Measurements from ENCODE around the gene WDR20.

Gene WDR20

GRCh38 chr14:102233081-102233480 is 93.4 kb downstream of the WDR20 start:
- no peaks in the 10 kb centered on the region for H3K9me3 ChIP-seq (ENCODE audit: severe bottlenecking)
- no peak for TF ChIP-seq CTCF (IDR thresholded peaks at IDR 0.05; ENCODE audit: low read depth, low read length)
- no peak overlapping the region for H3K4me3 ChIP-seq (ENCODE audit: low read depth, low read length)
- no peak overlapping the region for H3K27ac ChIP-seq
- no peak for DNase-seq
- H3K27me3 ChIP-seq (ENCODE audit: insufficient read depth, low read depth, severe bottlenecking), result no peaks in the 10 kb centered on the region
- peaks cover 34% of the 10 kb centered on the region for H3K36me3 ChIP-seq

GRCh38 chr14:102234331-102235264 is 94.9 kb downstream of the WDR20 start:
- Histone ChIP-seq H3K36me3 (peaks cover 25% of the 10 kb centered on the region), H3K27ac (peak overlapping the region; percentile 71), H3K27me3 (ENCODE audit: insufficient read depth, low read depth, severe bottlenecking) (no peaks in the 10 kb centered on the region), H3K9me3 (ENCODE audit: severe bottlenecking) (peaks cover 3% of the 10 kb centered on the region), H3K4me3 (ENCODE audit: low read depth, low read length) (peak overlapping the region; percentile 63)
- TF ChIP-seq CTCF (IDR thresholded peaks at IDR 0.05; ENCODE audit: low read depth, low read length), result no peak
- peak; percentile 42 for DNase-seq

GRCh38 chr14:102235275-102235897 is 95.7 kb downstream of the WDR20 start:
- peak; percentile 83 for TF ChIP-seq CTCF (IDR thresholded peaks at IDR 0.05; ENCODE audit: low read depth, low read length)
- Histone ChIP-seq H3K27me3 (ENCODE audit: insufficient read depth, low read depth, severe bottlenecking) (no peaks in the 10 kb centered on the region), H3K36me3 (peaks cover 25% of the 10 kb centered on the region), H3K27ac (peak overlapping the region; percentile 71), H3K9me3 (ENCODE audit: severe bottlenecking) (peaks cover 7% of the 10 kb centered on the region), H3K4me3 (ENCODE audit: low read depth, low read length) (peak overlapping the region; percentile 63)
- DNase-seq, result peak; percentile 91

- Histone ChIP-seq H3K4me3 (ENCODE audit: low read depth, low read length) (no peak overlapping the region), H3K27me3 (ENCODE audit: insufficient read depth, low read depth, severe bottlenecking) (no peaks in the 10 kb centered on the region)
These were observed 96.3 kb downstream of the WDR20 start for GRCh38 chr14:102236026-102236425.

GRCh38 chr14:102238131-102238530 is 98.4 kb downstream of the WDR20 start:
- no peak for TF ChIP-seq CTCF (IDR thresholded peaks at IDR 0.05; ENCODE audit: low read depth, low read length)

More at GRCh38 chr14:102236026-102236425, 96.3 kb downstream of the WDR20 start:
- Histone ChIP-seq H3K36me3 (peaks cover 21% of the 10 kb centered on the region), H3K27ac (no peak overlapping the region), H3K9me3 (ENCODE audit: severe bottlenecking) (peaks cover 7% of the 10 kb centered on the region)
- no peak for TF ChIP-seq CTCF (IDR thresholded peaks at IDR 0.05; ENCODE audit: low read depth, low read length)
- DNase-seq, result no peak

More at GRCh38 chr14:102238131-102238530, 98.4 kb downstream of the WDR20 start:
- H3K9me3 ChIP-seq (ENCODE audit: severe bottlenecking), result peaks cover 7% of the 10 kb centered on the region
- H3K4me3 ChIP-seq (ENCODE audit: low read depth, low read length), result no peak overlapping the region
- no peak overlapping the region for H3K27ac ChIP-seq
- H3K27me3 ChIP-seq (ENCODE audit: insufficient read depth, low read depth, severe bottlenecking), result no peaks in the 10 kb centered on the region
- no peak for DNase-seq
- peaks cover 6% of the 10 kb centered on the region for H3K36me3 ChIP-seq

All from WERI-Rb-1 (cell line).